NOMO-1 (cell line): ENCODE results near the gene ANKRD10.

ENCODE experiments used
- DNase-seq, 2 experiments: peaks; one replicate each; lab custom pipeline; 2025; ENCODE audit not compliant: unreplicated experiment in 2 of 2; lab: John Stamatoyannopoulos, UW

ANKRD10 gene

DNA sequence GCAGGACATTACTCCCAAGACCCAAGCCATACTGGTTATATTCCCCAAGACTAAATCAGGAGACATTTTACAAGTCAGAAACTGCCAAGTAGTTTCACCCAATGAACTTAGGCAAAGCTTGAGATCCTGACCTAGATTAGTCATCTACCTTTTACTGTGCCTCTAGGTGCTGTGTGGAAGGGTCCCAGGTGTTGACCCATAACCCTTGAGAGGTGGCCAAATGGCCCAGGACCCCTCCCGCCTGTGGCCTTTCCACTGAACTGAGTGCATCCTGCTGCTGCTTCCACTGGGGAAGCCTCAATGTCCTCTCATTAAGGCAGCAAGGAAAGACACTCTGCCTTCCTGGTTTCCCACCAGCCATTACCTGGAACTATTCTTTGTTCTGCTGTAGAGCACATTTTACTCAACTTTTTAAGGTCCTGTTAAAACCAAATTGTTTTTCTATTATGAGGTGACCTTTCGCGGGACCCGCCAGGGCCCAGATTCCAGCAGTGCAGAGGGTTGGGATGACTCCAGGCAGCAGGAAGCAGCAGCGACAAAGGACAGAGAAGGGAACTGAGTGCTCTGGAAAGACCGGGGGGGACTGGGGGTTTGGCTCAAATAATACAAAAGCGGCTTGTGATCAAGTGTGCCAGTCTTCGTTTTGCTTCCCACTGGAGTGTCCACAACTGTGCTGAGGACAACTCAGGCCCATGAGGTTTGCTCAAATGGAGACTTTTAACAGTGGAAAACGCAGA lies 27.1 kb downstream of the ANKRD10 start:
- DNase-seq, result no peak

DNA sequence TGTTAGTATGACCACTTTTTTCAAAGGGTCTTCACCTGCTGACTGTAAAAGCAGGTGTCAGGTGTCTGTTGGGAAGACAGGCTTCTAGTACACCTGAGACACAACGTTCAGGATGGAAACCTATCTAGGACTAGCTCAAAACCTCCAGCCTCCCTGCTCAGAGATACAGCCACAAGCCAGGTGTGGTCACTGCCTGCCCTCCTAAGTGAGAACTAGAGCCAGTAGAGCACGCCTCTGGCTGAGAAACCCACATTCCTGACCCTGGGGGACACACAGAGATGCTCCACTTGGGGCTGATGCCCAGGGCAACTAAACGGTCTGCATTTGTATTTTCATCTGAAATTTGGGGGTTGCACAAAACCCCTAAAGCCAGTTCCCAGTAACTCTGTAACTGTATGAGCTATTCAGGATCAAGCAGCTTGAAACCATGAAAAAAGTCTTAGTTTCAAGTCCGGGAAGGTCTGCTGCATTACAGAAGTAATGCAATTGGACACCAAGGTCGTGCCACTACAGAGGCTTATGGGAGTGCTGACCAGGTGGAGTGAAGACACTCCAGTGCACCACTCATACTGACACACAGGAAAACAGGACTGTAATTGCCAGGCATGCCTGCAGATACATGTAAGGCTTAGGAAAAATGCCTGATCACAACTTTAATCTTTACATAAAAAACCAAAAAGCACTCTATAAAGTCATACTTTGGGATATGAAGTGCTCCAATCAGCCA lies 27.8 kb downstream of the ANKRD10 start:
- DNase-seq, result no peak

DNA sequence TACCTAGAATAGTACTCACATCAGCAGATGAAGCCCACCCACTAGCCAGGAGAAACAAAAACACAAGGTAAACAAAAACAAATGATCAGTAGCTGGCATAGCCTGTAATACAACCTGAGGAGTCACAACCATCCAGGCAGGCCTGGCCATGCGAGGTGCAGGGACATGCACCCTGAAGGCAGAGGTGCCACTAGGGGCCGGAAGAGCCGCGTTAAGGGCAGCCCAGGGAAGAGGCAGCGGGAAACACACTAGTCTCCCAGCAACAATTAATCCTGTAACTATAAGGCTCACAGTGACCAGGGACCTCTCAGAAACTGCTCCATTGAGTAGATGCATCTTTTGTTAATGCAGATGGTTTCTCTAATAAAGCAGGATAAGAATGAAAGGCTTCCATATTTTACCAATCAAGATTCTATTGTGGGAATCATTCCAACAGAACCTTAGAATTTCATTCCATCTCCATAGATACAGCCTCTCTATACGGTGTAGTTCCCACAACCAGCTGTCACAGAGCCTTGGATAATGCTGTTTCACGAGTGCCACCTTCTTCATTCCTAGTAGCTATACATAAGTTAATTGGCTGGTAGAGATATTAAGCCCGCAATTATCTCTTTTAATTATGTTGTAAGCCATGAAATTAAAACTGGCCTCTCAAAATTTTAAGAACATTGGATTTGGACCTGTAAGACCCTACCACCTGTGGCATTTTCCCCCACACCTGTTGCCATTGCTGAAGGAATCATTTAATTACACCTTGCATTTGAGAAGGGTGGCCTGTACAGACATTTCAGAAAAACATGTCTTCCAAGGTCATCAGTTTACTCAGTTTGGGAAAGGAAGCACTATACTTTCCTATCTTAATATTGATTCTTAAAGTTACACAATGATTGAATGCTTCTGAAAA lies 28.7 kb downstream of the ANKRD10 start:
- no peak for DNase-seq

DNA sequence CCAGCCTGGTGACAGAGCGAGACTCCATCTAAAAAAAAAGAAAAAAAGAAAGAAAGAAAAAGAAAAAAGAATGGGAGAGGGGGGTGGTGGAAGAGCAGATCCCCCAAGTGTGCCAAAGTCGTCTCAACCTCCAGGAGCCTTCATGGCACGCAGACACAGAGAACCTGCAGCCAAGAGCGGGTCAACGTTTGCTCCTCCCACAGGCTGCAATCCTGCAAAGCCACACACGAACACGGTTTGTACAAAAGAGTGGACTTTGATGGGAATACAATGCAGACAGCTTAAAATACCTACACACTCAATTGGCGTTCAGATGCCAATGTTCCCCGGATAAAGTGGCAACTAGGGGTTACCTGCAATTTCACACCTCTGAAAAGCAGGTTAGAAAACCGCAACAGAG lies 29.4 kb downstream of the ANKRD10 start:
- no peak for DNase-seq

DNA sequence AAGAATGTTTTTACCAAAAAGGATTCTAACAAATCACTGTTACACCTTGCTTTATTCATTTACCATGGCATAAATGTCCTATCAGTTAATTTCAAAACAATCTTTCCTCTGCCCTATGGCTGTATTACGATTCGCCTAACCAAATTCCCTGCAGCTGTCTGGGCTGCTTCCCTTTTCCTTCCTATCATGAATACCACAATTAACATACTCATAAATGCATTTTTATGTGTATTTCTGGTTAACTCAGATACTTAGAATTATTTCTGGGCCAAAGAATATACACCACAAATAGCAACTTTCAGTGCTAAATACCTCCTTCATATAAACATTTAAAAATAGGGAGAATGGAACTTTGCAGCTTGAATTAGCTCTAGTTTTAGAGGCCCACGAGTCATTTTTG lies 30.4 kb downstream of the ANKRD10 start:
- no peak for DNase-seq

DNA sequence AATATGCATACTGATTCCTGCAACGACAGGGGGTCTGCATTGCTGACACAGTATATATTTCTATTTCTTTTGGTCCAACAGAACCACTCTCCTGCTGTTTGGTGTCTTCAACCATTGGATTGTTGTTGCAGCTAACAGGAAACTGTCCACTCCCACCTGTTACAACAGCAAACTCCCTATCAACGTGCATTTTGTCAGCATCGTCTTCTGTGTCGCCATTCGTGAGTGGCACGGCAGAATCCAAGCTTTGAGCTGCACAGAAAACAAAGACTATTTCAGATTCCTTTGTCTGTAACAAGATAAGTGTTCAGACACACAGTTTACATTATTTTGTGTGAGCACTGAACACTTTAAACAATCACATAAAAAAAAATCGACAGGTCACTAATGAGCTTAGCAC lies 31.3 kb downstream of the ANKRD10 start:
- no peak for DNase-seq

DNA sequence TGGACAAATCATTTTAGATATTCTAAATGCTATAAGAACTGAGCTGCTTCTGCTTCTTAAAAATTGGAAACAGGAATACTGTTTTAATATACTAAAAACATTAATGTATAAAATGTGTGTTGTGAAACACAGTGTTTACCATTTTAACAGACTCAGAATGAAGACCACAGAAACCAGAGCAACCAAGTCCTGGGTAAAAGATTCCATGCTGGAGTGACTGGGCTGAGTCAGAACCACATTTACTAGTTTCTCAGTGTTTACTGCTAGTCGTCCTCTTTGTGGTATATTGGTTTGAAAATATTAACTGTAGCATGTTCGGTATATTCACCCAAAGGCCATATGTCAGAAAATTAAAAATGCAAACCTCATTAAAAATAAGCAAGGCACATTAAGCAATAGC lies 31.9 kb downstream of the ANKRD10 start:
- no peak for DNase-seq

DNA sequence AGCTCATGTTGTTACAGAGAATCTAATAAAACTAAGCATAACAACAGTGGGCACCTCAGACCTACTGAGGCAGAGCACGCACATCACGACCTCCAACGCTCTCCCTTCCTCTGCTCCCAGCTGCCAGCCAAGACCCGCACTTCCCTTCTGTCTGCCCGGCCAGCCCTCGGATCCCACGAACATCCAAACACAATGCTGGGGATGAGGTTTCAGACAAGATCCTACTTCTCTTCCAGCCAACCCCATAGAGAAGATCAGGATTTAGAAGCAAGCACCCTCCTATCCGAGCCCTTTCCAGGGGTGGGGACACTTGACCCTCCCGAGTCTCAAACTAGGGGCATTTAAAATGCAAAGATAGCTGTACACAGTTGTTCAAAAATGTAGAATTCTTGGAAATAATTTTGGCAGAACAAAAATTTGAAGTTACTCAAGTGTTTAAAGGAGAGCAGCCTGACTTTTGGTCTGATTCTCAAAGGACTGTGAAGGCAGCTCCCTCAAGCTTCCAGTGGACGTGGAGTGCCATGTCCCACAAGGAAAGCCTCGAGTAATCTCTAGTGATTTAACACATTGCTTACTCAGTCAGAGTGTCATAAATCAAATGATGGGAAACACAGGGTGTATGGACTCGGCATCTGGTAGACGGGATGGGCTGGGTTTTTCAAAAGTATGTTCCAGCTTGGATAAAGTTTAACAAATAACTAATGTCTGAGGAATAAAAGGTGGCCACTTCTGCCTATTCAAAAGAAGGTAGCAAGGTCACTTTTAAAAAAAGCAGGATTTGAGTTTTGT lies 32.8 kb downstream of the ANKRD10 start:
- DNase-seq, result no peak

DNA sequence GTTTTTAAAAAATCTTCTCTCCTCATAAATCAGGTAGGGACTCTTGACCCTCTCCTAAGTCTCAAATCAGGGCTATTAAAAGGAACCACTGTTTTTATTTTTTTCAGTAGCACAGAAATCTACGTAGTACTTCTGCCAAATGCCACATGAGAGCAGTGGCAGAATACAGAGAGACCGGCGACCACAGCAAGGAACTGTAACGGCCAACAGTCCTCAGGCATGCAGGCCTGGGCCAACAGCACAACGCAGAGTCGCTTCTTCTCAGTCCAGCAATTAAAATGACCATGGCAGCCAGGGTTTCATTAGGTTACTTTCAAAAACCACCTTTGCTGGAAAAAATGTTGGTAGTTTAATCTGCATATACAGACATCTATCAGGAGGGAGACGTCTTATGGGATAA lies 34.2 kb downstream of the ANKRD10 start:
- DNase-seq, result no peak

DNA sequence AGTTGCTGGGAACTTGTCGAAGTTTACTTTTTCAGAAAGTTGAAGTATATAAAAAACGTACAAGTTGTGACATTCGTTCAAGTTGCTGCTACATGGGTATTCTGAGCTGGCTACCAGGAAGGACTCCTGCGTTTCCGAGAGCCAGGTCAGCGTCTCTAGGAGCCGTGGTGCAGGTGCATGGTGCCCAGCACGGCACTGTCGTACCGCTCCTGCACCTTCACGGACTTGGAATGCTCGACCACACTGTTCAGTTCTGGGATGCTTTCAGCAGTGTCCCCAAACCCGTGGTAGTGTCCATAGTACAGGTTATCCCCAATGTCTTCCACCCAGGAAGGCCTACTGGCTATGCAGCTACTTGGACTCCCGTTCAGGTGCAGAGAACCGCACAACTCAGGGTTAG lies 35.4 kb downstream of the ANKRD10 start:
- no peak for DNase-seq

DNA sequence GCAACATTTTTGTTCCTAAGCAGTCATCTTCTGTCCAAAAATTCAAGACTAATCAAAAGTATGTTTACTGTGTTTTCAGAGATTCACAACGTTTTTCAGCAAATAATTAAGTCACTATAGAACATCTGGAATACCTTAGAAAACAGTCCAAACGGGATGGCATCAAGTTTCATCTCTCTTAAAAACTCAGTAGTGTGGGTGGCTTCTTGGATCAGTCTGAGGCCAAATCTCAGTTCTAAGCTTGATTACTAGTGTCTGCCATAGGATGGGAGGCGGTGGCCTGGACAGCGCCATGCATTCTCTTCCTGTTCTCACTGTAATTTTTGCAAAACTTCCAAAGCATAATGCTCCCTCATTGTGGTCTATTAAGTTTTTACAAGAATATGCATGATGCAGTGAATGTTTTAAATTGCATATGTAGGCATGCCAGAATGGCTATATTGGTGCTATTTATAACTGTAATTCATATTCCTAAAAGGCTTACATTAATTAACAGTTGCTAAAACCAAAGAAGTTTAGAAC lies 37.1 kb downstream of the ANKRD10 start:
- no peak for DNase-seq

DNA sequence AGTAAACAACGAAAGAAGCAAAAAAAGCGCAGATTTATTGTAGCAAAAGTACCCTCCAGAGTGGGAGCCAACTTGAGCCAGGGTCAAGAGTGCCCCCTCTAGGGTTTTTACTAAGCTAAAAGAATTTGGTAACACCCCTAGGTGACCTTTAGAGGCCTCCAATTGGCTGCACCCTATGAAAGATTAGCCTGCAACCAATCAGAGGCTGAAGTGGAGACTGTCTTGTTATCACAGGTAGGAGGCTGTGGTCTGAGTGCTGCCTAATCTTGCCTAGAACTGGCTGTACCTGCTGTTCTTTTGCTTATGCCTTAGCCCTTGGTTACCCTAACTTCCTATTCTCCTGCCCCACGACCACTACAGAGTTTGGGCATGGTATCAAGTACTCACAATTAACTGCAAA lies 38.3 kb downstream of the ANKRD10 start:
- no peak for DNase-seq

DNA sequence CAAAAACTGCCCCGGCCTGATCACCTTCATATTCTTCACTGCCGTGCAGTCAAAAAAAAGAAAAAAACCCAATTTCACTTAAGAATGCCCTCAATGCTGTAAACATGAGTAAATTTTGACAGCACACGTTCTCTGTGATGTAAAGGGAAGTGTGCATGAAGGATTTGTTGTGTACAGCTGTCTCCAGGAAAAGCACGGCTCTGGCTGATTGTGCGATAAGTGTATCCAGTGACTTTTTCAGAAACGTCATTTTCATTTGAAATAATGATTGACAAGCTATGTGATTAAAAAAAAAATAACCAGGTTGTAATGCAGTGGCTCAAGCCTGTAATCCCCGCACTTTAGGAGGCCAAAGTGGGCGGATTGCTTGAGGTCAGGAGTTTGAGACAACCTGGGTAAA lies 39.6 kb downstream of the ANKRD10 start:
- DNase-seq, result peak in 1 of 2 experiments; percentile 4

DNA sequence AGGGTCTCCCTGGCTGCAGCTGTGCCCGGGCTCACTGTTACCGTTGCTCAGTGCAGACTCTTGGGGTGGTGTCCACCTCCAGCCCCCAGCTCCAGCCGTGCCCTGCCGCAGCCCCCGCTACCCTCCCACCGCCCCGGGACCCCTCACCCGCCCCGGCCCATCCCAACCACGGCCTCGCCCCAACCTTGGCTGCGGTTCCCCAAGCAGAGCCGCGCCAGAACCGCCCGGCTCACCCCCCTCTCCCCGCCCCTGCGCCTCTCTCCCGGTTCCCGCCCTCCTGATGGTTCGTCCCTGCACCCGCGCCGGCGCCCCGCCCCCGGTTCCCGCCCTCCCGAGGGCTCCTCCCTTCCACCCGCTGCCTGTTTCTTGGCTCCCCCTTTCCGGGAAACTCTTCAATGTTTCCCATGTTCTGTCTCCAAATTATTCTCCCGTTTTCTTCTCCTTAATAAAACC lies 40.3 kb downstream of the ANKRD10 start:
- DNase-seq, result peak; percentile 3 to 38

DNA sequence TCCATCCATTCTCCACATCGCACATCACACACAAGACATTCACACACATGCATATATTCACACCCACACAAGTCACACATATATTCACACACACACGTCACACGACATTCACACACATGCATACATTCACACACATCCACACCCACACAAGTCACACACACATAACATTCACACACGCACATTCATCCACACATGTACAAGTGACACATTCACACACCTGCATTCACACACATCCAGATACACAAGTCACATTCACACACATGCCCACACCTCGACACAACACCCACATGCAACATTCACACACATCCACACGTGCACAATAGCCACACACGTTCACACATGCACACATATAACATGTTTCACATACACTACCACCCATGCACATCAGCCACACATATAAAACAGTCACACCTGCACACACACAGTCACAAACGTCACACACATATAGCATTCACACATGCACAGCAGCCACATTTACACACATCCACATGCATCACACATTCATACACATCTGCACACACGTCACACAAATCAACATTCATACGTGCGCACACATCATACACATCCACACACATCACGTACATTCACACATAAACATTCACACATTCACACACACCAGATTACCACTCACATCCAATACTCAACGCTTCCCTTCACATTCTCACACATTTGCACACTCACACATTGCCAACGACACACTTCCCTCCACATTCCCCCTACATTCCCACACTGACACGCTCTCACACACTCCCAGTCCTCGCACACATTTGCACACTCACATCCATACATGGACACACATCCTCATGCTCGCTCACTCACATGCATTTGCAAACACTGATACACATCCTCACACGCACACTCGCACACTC lies 41.0 kb downstream of the ANKRD10 start:
- DNase-seq, result no peak

DNA sequence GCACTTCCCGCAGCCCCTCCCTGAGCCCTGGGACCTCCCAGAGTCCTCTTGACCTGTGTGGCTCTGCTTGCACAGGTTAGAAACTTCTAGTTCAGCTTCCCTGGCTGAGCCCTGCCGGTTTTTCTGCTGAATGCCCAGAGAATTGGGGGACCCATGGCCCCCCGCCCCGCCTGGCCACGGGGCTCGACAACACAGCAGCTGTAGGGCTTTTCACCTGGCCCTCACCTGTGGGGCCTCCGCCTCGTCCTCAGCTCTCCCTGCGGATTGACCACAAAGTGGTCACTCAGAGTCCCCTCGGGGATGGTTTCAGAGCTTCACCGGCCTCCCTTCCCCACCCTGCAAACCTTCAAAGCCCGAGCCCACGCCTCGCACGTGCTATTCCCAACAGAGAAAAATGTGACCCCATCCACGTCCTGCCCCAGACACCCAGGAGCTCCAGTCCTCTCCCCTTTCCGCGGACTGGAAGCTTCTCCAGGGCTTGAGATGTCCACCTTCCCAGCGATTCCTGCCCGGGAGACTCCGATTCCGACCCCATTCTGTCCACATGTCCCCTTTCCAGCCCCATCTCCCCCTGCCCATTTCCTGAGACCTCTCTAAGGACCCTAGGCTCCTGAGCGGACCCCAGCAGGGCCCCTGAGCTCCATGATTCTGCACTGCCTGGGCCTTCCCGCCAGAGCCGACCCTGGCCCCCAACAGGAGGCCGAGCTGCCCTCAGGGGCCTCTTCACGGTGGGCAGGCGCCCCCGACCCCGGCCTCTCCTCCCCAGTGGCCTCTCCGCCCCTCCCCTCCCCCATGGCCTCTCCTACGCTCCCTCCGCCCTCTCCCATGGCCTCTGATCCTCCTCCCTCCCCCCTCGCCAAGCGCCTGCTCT lies 41.9 kb downstream of the ANKRD10 start:
- no peak for DNase-seq

DNA sequence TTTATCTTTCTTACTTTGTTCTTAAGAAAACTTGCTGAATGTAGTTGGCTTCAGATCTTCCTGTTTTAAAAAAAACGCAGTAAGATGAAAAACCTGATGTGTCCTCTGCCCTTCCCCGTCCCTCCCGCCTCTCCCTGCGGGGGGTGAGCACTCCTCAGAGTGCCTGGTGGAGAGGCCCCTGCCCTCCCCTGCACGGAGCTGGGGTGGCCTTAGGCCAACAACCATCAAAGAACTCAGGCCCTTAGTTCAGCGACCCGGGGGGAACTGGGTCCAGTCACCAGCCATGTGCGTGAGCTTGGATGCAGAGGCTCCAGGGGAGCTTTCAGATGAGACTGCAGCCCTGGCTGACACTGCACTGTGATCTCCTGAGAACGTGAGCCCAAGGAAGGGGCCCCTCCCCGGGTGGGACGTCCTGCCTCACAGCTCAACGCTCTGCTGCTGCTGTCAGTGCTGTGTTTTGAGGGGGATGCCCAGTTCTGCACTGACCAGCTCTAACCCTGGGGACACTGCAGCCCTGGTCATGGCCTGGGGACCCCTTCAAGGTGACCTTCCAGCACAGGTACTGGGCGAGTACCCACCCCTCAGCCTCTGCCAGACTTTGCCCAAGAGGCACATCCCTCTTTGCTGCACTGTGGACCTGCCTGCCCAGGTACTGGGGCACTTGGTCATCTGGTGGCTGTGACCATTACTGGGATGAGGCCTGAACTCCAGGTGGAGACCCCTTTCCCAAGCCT lies 42.7 kb downstream of the ANKRD10 start:
- DNase-seq, result no peak
